NT2/D1 (cell line): Measurements from ENCODE around the gene GPR15.

Experiments used
- YY1 ChIP-seq: IDR thresholded peaks from 2 replicates; pipeline ENCODE4 v1.6.1; 2011; ENCODE audit not compliant: insufficient read length, insufficient read depth
- ZNF274 ChIP-seq: IDR thresholded peaks from 2 replicates; pipeline ENCODE4 v1.6.1; 2011; ENCODE audit warnings: mild to moderate bottlenecking, low read depth, low read length

DNA sequence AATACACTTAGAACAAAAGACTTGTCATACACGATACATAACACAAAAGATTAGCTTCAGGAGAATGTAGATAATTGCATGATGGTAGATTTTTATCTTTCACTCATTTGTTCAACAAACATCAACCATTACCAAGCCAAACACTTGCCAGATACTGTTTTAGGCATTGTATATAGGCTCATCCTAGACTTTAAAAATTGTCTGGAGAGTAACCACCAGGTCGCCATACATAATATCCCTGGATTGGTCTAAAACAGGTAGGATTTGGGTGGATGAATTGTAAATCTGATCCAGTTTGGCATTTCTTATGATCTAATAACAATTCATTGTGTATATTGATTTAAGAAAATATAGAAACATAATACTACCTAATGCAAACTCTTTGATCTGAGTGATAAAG, 22.8 kb downstream of the GPR15 start:
- TF ChIP-seq YY1 (no peak), ZNF274 (no peak)
